ENCODE results near the gene FYN.

The FYN gene

DNA sequence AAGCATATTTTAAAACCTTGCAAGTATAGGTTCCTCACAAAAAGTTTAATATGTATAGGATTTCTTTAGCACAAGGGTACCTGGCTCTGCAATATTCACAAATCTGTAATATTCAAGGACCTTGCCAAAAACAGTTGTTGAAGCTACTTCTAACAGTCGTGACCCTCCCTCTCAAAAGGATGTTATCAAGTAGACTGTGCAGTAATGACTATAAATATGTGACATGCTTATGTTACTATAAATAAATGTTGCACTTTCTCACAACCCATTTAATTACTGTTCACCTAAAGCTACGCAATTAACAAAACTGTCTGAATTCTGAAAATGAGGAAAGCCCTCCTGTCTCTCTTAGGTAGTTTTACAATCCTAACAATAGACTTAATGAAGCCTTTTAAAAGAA, 41.8 kb downstream of the FYN start:
- no peak for DNase-seq (ENCODE audit: low read depth in 2 of 2)

GRCh38 chr6:111829998-111830397, 43.3 kb downstream of the FYN start:
- no peak for DNase-seq (ENCODE audit: low read depth in 2 of 2)

- DNase-seq (ENCODE audit: low read depth in 2 of 2) = no peak
These were observed 43.7 kb downstream of the FYN start for GRCh38 chr6:111829581-111829980.

DNA sequence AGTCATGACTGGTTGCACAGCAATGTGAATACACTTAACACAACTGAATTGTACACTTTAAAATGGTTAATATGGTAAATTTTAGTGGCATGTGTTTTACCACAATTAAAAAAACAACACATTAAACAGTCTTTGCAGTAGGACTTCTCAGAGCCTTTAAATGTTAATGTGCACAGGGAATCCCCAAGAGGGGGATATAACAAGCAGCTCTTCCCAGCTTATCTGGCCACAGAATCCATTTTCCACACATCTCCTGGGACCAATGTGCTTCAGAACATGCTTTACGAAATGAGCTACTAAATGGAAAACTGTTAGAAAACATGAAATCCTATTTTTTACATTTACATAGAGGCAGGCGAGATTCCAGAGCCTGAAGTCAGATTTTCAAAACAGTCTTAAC, 44.4 kb downstream of the FYN start:
- no peak for DNase-seq (ENCODE audit: low read depth in 2 of 2)

DNA sequence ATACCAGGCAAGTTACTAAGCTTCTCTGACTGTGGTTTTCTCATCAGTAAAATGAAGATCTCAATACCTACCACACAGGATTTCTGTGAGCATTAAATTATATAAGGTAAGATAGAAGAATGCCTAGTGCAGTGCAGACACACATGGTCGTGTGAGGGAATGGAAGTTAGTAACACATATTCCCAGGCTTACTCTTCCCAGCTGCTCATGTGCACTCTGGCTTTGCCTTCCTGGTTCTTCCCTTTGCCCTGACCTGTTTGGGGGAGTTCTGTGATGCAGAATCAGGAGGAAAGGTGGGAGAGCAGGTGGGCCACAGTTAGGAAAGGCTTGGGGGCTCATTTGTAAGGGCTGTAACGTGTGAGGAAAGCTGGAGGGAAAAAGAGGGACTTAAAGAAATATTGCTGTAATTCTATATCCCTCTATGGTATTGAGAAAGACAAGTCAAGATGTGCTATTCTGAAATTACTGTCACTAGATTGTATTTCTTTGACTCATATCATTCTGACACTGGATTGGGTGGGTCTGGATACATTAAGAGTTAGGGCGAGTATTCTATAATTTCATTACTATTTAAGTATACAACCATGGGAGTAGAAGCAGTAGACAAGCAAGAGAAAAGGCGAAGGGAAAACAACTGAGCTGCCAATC, 47.7 kb downstream of the FYN start:
- no peak for DNase-seq (ENCODE audit: low read depth in 2 of 2)

DNA sequence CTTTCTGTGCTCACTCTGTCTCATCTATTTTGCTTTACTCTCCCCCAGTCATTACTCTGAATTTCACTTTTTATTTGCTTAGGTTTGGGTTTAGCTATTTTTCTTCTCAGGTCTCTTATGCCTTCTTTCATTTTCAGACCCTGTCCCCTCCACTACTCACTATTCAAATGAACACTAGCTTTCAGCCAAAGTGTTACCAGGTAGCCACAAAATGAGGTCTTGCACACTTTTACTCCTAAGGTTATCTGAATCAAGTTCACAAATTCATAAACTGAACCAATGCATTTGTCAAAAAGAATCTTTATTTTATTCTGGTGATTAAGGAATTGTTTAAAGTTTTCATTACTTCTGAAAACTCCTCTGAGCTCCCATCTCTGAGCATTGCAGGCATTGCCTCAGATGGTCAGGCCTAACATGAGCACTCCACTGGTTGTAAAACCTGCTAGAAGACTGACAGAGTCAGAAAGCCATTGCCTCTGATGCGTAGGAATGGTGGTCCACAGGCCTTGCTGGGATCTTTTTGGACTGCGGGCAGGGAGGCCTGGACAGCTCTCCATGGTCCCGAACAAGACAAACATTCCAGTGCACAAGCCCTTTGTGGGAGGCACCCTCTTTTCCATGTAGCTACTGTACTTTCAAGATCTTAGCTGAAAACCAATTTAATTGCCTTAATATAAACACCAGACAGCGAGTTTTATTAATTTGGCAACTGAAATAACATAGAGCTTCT, 48.5 kb downstream of the FYN start:
- no peak for DNase-seq (ENCODE audit: low read depth in 2 of 2)

GRCh38 chr6:111823831-111824607, 49.2 kb downstream of the FYN start:
- DNase-seq (ENCODE audit: low read depth in 2 of 2) = no peak

GRCh38 chr6:111823012-111823411, 50.2 kb downstream of the FYN start:
- no peak for DNase-seq (ENCODE audit: low read depth in 2 of 2)

- no peak for DNase-seq (ENCODE audit: low read depth in 2 of 2)
These were observed 53.8 kb downstream of the FYN start for GRCh38 chr6:111819458-111819857.

- DNase-seq (ENCODE audit: low read depth in 2 of 2) = no peak
These were observed 54.6 kb downstream of the FYN start for GRCh38 chr6:111818539-111819226.

DNA sequence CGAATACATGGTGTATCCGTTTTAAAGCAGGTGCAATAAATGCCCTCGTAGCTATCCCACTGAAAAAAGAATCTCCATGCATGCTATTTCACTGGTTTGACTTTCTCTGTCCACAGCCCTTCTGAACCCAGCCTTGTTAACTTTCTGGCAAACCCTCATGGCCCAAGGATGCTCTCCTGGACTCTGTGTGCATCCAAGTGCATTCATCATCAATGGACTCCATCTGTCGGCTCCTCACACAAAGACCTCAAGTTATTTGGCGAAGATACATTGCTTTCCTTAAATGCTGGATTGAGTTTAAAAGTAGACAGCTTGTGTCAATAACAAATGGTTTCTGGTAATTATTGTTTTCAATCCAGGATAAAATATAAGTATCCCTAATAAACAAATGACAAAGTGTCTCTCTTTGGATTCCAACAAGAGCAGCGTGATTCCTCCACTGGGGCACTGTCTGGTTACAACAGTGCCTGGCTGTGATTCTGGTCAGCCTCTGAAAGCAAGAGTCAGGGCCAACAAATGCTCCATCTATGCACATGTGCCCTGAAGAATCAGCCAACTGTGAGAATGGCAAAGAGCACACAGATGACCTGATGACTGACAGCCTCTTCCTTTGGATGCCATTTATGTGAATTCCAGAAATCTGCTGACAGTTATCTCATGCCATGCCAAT, 55.7 kb downstream of the FYN start:
- DNase-seq (ENCODE audit: low read depth in 2 of 2) = no peak

GRCh38 chr6:111813677-111814310, 59.5 kb downstream of the FYN start:
- DNase-seq (ENCODE audit: low read depth in 2 of 2) = no peak

- DNase-seq (ENCODE audit: low read depth in 2 of 2) = no peak
These were observed 60.0 kb downstream of the FYN start for GRCh38 chr6:111813237-111813636.

- no peak for DNase-seq (ENCODE audit: low read depth in 2 of 2)
These were observed 60.9 kb downstream of the FYN start for GRCh38 chr6:111812060-111813038.

GRCh38 chr6:111810294-111811131, 62.7 kb downstream of the FYN start:
- DNase-seq (ENCODE audit: low read depth in 2 of 2) = no peak

DNA sequence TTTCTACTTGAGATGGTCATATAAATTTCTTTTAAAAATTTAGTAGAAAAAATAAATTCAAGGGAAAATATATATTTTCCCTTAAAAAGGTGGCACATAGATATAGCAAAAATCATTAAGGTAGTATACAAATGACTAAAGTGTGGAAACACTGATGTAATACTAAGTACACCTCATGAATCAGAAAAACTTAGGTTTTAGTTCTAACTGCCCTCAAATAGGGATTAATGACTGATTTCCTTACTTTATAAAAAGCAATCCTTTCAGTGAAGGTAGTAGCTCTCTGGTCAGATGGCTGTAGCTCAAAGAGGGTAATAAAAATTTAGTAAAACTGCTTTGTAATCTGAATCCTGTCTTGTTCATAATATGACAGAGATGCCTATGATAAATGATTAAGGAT, 63.5 kb downstream of the FYN start:
- DNase-seq (ENCODE audit: low read depth in 2 of 2) = no peak

DNA sequence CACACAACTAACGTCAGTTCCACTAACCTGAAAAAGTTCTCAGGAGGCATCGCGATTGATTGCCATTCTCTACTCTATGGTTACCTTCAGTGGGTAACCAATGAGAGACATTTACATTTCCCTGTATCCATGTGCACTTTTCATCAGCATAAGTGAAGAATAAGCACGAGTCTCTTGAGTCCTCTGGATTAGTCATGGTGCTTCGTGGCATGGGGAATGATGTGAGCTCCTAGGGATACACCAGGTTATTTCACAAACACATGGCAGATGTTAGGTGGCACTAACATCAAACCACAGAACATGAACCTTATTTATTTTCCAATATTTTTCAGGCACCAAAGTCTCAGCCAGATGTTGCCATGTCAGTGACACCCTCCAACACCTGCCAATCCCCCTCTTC, 64.0 kb downstream of the FYN start:
- no peak for DNase-seq (ENCODE audit: low read depth in 2 of 2)

DNA sequence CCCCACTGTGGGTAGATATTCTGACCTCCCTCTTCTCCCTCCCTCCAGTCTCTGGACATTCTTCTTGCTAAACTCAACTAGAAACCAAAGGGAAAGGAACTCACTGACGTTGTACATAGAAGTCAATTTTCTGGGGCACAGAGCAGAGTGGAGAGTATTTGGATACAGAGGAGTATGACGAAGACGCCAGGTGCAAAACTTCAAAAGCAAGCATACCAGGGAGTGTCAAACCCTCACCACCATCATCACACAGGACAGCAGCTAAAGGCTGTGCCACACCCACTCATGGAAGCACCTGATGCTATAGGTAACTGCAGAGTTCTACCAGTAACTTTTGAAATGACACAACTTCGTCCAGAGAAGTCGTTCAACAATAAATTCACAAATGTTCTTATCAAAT, 64.8 kb downstream of the FYN start:
- no peak for DNase-seq (ENCODE audit: low read depth in 2 of 2)

Measured in stimulated activated CD4-positive, alpha-beta T cell treated with anti-CD3 and anti-CD28 coated beads, Interleukin-1b, Interleukin-23, amount 100 ng/mL, for 4 hours (primary cell).